GM21825 (cell line): Measurements from ENCODE around the gene NEURL1B.
"Not testable (repeated sequence)": the region's sequence is repeated elsewhere in the genome, so short reads cannot be mapped to it uniquely, and the experiment has no call there.

Experiments
- ATAC-seq: cut with Tn5 transposase; IDR thresholded peaks from one replicate; pipeline ENCODE4 v1.9.1; 2021; ENCODE audit warnings: mild to moderate bottlenecking, moderate library complexity; ENCODE audit not compliant: unreplicated experiment

Gene NEURL1B

GRCh38 chr5:172672681-172673080 is 31.6 kb downstream of the NEURL1B start:
- no peak for ATAC-seq

DNA sequence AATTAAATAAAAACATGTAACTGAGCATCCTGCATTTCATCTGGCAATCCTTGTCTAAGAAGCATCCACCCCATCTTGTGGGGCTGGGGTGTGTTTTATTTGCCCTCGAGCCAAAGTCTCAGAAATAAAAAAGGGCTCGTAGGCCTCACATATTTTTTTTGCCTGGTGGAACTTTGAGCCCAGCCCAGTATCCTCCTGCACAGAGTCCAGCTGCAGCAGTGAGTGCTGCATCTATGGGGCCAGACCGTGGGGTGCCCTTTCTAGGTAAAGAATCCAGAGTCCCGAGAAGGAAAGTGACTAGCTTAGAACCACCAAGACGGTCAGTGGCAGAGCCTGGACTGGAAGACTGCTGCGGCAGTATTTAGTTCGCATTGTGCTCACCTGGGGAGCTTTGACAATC is 33.1 kb downstream of the NEURL1B start:
- ATAC-seq: no peak

DNA sequence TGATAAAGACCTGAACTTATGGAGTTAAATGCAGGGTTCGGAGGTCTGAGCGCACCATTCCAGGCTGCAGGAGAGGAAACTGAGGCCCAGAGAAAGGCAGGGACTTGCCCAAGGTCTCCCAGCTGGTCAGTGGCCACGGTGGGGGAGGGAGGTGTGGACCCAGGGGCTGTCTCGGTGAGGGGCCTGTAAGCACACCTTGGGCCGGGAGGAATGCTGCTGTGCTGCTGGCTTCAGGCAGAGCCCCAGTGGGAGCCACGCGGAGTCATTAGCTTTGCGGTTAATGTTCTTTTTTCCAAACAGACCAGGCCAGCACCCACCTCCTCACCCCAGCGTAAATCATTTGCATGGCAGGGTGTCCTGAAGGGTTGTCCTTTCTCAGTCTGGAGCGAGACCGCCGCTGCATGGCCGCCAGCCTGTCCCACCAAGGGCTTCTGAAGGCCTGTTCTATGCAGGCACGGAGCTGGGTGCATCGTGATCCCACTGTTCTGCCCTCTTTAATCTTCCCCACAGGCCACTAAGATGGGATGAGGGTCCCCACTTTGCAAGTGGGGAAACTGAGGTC is 35.9 kb downstream of the NEURL1B start:
- no peak for ATAC-seq

GRCh38 chr5:172678362-172678874 is 37.4 kb downstream of the NEURL1B start:
- ATAC-seq: not testable (repeated sequence)

DNA sequence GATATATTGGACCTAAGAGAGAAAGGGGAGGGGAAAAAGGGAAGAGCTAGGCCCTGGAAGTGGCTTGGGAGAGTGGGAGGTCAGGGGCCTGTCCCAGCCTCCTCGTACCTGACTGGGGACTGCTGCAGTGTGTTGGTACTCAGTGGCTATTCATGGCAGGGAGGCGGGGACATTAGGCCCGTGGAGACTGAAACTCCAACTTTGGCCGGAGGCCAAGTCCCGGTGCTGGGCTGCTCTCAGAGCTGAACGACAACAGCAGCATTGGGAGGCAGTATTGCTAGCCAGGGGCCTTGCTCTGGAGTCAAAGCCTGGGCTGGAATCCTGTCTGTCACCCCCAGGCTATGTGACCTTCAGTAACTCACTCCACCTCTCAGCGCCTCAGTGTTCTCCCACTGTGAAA is 37.8 kb downstream of the NEURL1B start:
- ATAC-seq: no peak

DNA sequence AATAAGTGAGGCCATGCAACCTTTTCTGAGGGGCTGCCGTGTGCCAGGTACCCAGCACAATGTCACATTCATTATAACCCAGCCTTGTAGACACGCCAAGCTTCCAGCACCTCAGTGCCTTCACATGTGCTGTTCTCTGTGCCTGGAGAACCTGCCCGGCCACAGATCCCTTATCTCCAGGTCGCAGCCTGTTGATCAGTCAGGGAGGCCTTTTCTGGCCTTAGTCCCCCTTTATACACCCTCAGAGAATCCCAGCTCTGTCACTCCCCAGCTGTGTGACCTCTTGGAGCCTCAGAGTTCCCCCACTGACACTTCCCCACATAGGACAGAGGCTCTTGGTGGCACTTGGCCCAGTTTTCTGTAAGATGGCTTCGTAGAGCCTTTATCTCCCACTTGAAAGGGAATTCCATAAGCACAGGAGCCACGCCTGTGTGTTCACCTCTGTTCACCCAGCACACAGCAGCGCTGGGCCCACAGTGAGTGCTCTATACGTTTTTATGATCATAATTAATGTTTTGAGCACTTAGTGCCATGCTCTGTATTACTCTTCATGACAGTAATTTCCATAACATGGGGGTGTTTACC is 38.7 kb downstream of the NEURL1B start:
- ATAC-seq: no peak

GRCh38 chr5:172680921-172681320 is 39.9 kb downstream of the NEURL1B start:
- ATAC-seq: no peak

- ATAC-seq: no peak
Observed at GRCh38 chr5:172681421-172681820, 40.4 kb downstream of the NEURL1B start.

GRCh38 chr5:172683264-172683644 is 42.2 kb downstream of the NEURL1B start:
- no peak for ATAC-seq

DNA sequence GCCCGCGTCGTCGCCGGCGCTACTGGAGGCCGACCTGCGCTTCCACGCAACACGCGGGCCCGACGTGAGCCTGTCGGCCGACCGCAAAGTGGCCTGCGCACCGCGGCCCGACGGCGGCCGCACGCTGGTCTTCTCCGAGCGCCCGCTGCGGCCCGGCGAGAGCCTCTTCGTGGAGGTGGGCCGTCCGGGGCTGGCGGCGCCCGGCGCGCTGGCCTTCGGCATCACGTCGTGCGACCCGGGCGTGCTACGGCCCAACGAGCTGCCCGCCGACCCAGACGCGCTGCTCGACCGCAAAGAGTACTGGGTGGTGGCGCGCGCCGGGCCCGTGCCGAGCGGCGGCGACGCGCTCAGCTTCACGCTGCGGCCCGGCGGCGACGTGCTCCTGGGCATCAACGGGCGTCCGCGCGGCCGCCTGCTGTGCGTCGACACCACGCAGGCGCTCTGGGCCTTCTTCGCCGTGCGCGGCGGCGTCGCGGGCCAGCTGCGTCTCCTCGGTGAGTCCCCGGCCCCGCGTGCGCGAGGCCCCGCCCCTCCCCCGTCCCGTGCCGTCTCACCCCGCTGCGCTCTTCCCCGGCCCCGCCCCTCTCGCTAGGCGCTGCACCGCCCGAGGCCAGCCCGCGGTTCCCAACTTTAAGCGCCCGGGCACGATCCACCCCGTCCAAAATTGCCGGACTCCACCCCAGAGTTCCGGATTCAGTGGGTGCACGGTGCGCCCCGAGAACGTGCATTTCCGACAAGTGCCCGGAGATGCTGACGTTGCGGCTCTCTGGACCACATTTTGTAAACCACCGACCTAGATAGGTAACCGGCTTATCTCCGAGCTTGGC is 42.8 kb downstream of the NEURL1B start:
- no peak for ATAC-seq

DNA sequence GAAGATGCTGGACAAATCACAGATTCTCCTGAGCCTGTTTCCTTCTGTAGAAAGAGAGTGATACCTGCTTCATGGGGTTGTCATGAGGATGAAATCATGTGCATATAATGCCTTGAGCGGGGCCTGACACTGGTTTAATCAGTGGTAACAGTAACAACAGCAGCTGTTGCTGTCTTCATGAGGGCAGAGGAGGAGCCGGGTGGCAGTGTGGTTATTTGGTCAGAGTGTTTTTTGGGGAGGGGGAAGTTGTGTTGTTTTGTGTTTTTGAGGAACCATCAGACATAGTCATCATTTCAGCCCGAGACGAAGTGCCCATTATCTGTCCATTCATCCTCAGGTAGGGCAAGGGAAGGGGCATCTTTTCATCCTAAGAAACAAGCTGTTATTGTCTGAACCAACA is 44.0 kb downstream of the NEURL1B start:
- ATAC-seq: no peak

DNA sequence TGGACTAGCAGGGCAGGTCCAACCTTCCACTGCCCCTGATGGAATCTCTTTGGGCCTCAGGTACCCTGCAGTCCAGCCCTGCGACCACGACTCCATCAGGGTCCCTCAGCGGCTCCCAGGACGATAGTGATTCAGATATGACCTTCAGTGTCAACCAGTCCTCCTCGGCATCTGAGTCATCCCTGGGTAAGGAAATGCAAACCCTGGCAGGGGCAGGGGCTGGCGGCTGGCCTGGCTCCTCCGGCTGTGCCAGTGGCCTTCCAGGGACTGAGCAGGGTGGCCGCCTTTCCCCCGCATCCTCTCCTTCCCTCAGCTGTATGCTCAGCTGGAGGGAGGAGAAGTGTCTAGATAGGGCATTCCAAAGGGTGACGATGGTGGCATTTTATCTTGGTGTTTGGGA is 45.0 kb downstream of the NEURL1B start:
- ATAC-seq: no peak

DNA sequence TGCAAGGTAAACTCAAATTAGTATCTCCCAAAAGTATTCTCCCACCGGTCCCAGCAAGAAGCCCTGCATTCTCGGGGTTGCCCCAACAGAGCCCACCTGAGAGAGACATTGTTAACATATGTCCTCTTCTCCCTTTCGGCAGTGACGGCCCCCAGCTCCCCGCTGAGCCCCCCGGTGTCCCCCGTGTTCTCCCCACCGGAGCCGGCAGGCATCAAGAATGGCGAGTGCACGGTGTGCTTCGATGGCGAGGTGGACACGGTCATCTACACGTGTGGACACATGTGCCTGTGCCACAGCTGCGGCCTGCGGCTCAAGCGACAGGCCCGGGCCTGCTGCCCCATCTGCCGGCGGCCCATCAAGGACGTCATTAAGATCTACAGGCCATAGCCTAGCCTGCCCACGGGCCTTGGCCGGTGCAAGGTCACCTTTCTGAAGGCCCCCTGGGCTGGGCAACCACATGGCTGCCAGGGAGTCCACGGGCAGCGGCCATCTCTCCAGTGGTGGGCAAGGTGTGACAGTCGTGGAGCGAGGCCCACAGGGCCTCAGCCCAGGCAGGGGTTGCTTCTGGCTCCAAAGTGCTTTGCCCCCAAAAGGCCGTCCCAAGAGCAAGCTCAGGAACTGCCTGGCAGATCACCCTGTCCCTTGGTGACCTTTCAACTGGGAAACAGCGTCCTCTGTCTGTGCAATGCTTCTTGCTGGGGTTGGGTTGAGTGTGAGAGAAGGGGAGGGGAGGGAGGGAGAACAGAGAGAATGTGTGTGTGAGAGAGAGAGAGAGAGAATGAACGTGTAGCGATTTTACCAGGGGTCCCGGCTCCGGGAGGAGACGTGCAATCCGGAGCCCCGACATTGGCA is 45.7 kb downstream of the NEURL1B start:
- ATAC-seq: no peak

- no peak for ATAC-seq
Observed at GRCh38 chr5:172687940-172688339, 46.9 kb downstream of the NEURL1B start.

DNA sequence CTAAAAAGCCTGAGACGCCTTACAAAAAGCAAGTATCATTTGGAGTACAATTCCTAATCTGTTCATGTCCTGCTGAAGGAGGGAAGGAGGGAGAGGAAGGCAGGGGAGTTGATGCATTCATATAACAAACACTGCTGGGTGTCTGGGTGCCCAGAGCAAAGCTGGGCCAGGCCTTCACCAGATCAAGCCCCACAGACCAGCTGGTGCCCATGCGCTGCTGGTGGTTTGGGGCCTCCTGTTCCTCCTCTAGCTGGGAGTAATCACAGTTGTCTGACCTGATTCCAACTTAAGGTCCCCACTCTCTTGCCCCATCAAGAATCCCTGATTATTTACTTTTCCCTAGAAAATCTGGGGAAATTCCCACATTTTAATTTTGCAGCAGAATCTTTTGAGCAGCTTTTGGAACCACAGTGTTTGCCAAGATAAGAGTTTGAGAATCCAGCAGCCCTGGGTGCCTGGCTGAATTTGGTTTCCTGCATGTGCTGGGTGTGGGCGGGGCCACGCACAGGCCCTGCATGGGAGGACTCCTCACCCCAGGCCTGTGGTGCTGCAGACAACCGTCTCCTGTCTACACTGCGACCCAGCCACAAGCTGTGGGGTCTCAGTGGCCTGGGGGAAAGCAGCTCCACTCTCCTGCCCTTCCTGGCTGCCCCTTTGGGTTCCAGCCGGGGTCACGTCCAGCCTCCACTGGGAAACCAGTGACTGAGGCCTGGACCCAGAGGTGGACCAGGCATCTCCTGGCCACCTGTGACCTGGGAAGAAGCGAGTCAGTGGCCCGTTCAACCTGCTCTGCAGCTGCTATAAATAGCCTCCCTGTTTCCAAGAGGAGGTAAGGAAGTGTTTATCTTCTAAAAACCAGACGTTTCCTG is 47.5 kb downstream of the NEURL1B start:
- no peak for ATAC-seq

DNA sequence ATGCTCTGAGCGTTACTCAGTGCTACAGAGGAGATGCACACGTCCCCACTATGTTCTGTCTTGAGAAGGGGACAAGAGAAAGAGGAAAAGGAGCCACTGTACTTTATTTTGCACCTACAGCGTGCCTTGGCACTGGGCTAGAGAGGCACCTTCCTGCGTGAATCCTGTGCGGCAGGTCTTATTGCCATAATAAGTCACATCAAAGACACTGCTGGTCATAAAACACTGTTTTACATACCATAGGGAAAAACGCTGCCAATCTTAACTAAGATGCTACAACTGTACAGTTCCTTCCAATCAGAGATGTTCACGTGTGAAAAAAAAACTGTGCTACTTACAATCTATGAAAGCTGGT is 48.1 kb downstream of the NEURL1B start:
- ATAC-seq: no peak

DNA sequence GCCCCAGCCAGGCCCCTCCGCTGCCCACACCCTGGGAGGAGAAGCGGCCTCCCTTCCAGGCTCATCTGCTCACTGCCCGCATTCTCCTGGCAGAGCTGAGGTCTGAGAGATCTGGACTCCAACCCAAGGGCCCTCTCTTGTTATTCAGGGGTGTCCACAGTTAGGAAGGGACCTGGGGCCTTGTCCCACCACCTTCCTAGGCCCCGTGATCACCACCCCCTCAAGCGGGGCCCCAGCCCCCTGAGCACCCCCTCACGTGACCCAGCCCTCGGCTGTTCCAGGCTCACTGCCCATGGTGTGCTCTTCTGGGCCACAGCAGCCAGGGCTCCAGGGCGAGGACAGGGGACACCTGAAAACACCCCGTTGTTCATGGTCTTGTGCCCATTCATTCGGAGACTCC is 48.7 kb downstream of the NEURL1B start:
- no peak for ATAC-seq

- no peak for ATAC-seq
Observed at GRCh38 chr5:172690258-172691075, 49.4 kb downstream of the NEURL1B start.

GRCh38 chr5:172691886-172692285 is 50.8 kb downstream of the NEURL1B start:
- ATAC-seq: no peak
